H1 (cell line): ENCODE results near the gene ADGRB3. TPM values are rescaled to one million over a fixed set of nuclear protein-coding genes. Genes with fewer than 3 reads are reported as not detected.

Experiments
- CTCF ChIA-PET: fragments of 300-600 bp; sonication (Branson Sonifier 250); formaldehyde crosslinking; loops from one replicate; lab custom pipeline; 2021; ENCODE audit not compliant: partially characterized antibody; lab: Charles Lee
- POLR2A ChIA-PET: fragments of 300-600 bp; sonication (Branson Sonifier 250); formaldehyde crosslinking; loops from one replicate; lab custom pipeline; 2021; ENCODE audit warnings: inconsistent platforms; ENCODE audit not compliant: partially characterized antibody; lab: Charles Lee
- DNase-seq, 2 experiments: peaks; one replicate each; pipeline versions ENCODE4 v3.0.0 to v3.0.0-alpha.2; 2010 to 2022; ENCODE audit warnings: low spot score in 2 of 2, low read depth in 1 of 2, mixed read lengths in 1 of 2
- FAIRE-seq: peaks from 2 replicates; lab custom pipeline; 2011; peaks lifted over from hg19 to GRCh38; lab: Jason Lieb, UNC
- H2AFZ ChIP-seq: 2 replicates; pipeline ENCODE4 v1.8.1; 2012; ENCODE audit warnings: low read length, inconsistent platforms
- H2AK5ac ChIP-seq: 2 replicates; pipeline ENCODE4 v1.6.1; 2013; ENCODE audit warnings: low read depth, low read length
- H2BK120ac ChIP-seq: replicated peaks from 2 replicates; pipeline ENCODE3; 2013; ENCODE audit warnings: low read depth, low read length, inconsistent platforms
- H2BK12ac ChIP-seq: 2 replicates; pipeline ENCODE4 v1.6.1; 2013; ENCODE audit warnings: low read depth, low read length
- H2BK15ac ChIP-seq: 2 replicates; pipeline ENCODE4 v1.6.1; 2013; ENCODE audit warnings: low read length
- H2BK20ac ChIP-seq: 2 replicates; pipeline ENCODE4 v1.6.1; 2013; ENCODE audit warnings: low read length
- H2BK5ac ChIP-seq: 2 replicates; pipeline ENCODE4 v1.6.1; 2013; ENCODE audit warnings: low read depth, low read length
- H3K14ac ChIP-seq: 2 replicates; pipeline ENCODE4 v1.6.1; 2013; ENCODE audit warnings: inconsistent platforms; ENCODE audit not compliant: insufficient read length
- H3K18ac ChIP-seq: 2 replicates; pipeline ENCODE4 v1.6.1; 2013; ENCODE audit warnings: low read length; ENCODE audit errors: extremely low read depth
- H3K23ac ChIP-seq: 2 replicates; pipeline ENCODE4 v1.6.1; 2013; ENCODE audit warnings: inconsistent platforms; ENCODE audit not compliant: insufficient read length
- H3K23me2 ChIP-seq: 2 replicates; pipeline ENCODE4 v1.6.1; 2013; ENCODE audit warnings: low read depth, low read length
- H3K27ac ChIP-seq: 2 replicates; pipeline ENCODE4 v1.6.1; 2011; ENCODE audit warnings: low read depth, low read length, inconsistent platforms
- H3K27me3 ChIP-seq, 4 experiments: replicated peaks in 1 of 4; 1 replicate in 1 of 4; 2 replicates in 3 of 4; pipeline versions ENCODE4 v1.6.1 to v1.8.1; 2011 to 2013; ENCODE audit warnings: low read length in 3 of 4, mild to moderate bottlenecking in 3 of 4, inconsistent platforms in 2 of 4, mixed read lengths in 2 of 4, moderate library complexity in 1 of 4; ENCODE audit not compliant: control insufficient read depth in 3 of 4, insufficient read depth in 3 of 4; ENCODE audit errors: extremely low read depth in 1 of 4
- H3K36me3 ChIP-seq, 4 experiments: 2 replicates each; pipeline versions ENCODE4 v1.6.1 to v1.8.1; 2011 to 2013; ENCODE audit warnings: mild to moderate bottlenecking in 4 of 4, low read length in 3 of 4, moderate library complexity in 2 of 4, control low read depth in 1 of 4, inconsistent platforms in 1 of 4; ENCODE audit not compliant: insufficient read depth in 4 of 4, control insufficient read depth in 2 of 4
- H3K4ac ChIP-seq: replicated peaks from 2 replicates; pipeline ENCODE3; 2013; ENCODE audit warnings: low read length, low read depth, mixed read lengths, inconsistent platforms; ENCODE audit not compliant: insufficient read length
- H3K4me1 ChIP-seq, 4 experiments: replicated peaks in 1 of 4; 1 replicate in 1 of 4; 2 replicates in 3 of 4; pipeline versions ENCODE4 v1.6.1 to v1.8.1; 2011 to 2013; ENCODE audit warnings: low read length in 3 of 4, inconsistent platforms in 2 of 4, mixed read lengths in 1 of 4; ENCODE audit not compliant: insufficient read depth in 4 of 4, control insufficient read depth in 3 of 4
- H3K4me2 ChIP-seq, 2 experiments: 2 replicates each; pipeline versions ENCODE4 v1.6.1 to v1.8.1; 2011 to 2013; ENCODE audit warnings: low read depth in 2 of 2, low read length in 2 of 2, control low read depth in 1 of 2, inconsistent platforms in 1 of 2, mild to moderate bottlenecking in 1 of 2; ENCODE audit not compliant: insufficient read depth in 1 of 2
- H3K4me3 ChIP-seq, 4 experiments: fragments of 200-600, 300-600 bp in 1 of 4; sonication (generic), shearing (Covaris generic), sonication (Bioruptor Twin) in 1 of 4; 2 replicates each; pipeline versions ENCODE4 v1.5.1 to v1.8.1; 2011 to 2016; ENCODE audit warnings: low read length in 4 of 4, low read depth in 3 of 4, control low read depth in 2 of 4, inconsistent platforms in 2 of 4, mild to moderate bottlenecking in 2 of 4, mixed read lengths in 1 of 4, moderate library complexity in 1 of 4; ENCODE audit not compliant: insufficient read depth in 2 of 4; ENCODE audit errors: extremely low read depth in 1 of 4
- H3K56ac ChIP-seq: replicated peaks from 2 replicates; pipeline ENCODE3; 2013; ENCODE audit warnings: low read depth, mild to moderate bottlenecking, mixed read lengths, low read length, inconsistent platforms; ENCODE audit not compliant: insufficient read length
- H3K79me1 ChIP-seq: 2 replicates; pipeline ENCODE4 v1.6.1; 2013; ENCODE audit warnings: low read depth, low read length, control low read depth
- H3K79me2 ChIP-seq, 2 experiments: 2 replicates each; pipeline versions ENCODE4 v1.6.1 to v1.8.1; 2012 to 2013; ENCODE audit warnings: low read length in 2 of 2, mild to moderate bottlenecking in 2 of 2, inconsistent platforms in 1 of 2; ENCODE audit not compliant: insufficient read depth in 2 of 2, control insufficient read depth in 1 of 2
- H3K9ac ChIP-seq, 4 experiments: replicated peaks in 1 of 4; 1 replicate in 1 of 4; 2 replicates in 3 of 4; pipeline versions ENCODE4 v1.6.1 to v1.8.1; 2011 to 2013; ENCODE audit warnings: low read depth in 3 of 4, low read length in 3 of 4, control low read depth in 2 of 4, mild to moderate bottlenecking in 2 of 4, moderate library complexity in 2 of 4, inconsistent platforms in 1 of 4; ENCODE audit errors: extremely low read depth in 1 of 4
- H3K9me3 ChIP-seq, 2 experiments: 2 replicates each; pipeline versions ENCODE4 v1.6.1 to v1.8.1; 2012 to 2013; ENCODE audit warnings: mild to moderate bottlenecking in 2 of 2, moderate library complexity in 2 of 2, control low read depth in 1 of 2, inconsistent platforms in 1 of 2, low read depth in 1 of 2, low read length in 1 of 2, mixed read lengths in 1 of 2; ENCODE audit not compliant: insufficient read depth in 2 of 2
- H4K20me1 ChIP-seq, 2 experiments: replicated peaks in 1 of 2; 2 replicates each; pipeline versions ENCODE3 to v1.8.1; 2011 to 2013; ENCODE audit warnings: inconsistent platforms in 2 of 2, low read length in 2 of 2, mild to moderate bottlenecking in 1 of 2; ENCODE audit not compliant: insufficient read depth in 2 of 2, control insufficient read depth in 1 of 2
- H4K5ac ChIP-seq: 2 replicates; pipeline ENCODE4 v1.6.1; 2013; ENCODE audit warnings: low read length, low read depth, mixed read lengths, inconsistent platforms; ENCODE audit not compliant: insufficient read length
- H4K8ac ChIP-seq: 2 replicates; pipeline ENCODE4 v1.8.0; 2013; ENCODE audit warnings: mild to moderate bottlenecking, moderate library complexity, low read length, inconsistent platforms; ENCODE audit not compliant: insufficient read depth; ENCODE audit errors: extremely low read depth
- H4K91ac ChIP-seq: replicated peaks from 2 replicates; pipeline ENCODE3; 2013; ENCODE audit warnings: low read length, mixed read lengths, inconsistent platforms; ENCODE audit not compliant: insufficient read length
- ATF2 ChIP-seq: IDR thresholded peaks from 2 replicates; pipeline ENCODE4 v1.6.1; 2012; ENCODE audit warnings: low read length, inconsistent platforms
- KDM5A ChIP-seq: fragments of 200-600 bp; IDR thresholded peaks from 2 replicates; pipeline ENCODE4 v1.7.1; 2012; ENCODE audit warnings: mild to moderate bottlenecking, low read length, inconsistent platforms, mixed read lengths
- RAD21 ChIP-seq, 2 experiments: IDR thresholded peaks in 1 of 2; conservative IDR thresholded peaks in 1 of 2; 2 replicates each; pipeline ENCODE4 v1.6.1; 2011; ENCODE audit warnings: low read depth in 2 of 2, low read length in 2 of 2, improper control_type of control experiment in 1 of 2, inconsistent platforms in 1 of 2, mild to moderate bottlenecking in 1 of 2, moderate library complexity in 1 of 2
- WGBS, 2 experiments: shearing (Covaris generic) in 1 of 2; methylation state at CpG; one replicate each; pipeline versions ENCODE4 v1.1.6 to v1.1.7; 2013 to 2015; ENCODE audit warnings: low lambda C conversion rate in 2 of 2, mixed read lengths in 2 of 2, inconsistent platforms in 1 of 2, low coverage in 1 of 2, missing lambda C conversion rate in 1 of 2; ENCODE audit not compliant: insufficient replicate concordance in 2 of 2, insufficient coverage in 1 of 2, insufficient read length in 1 of 2; ENCODE audit errors: extremely low coverage in 1 of 2, missing lambda C conversion rate in 1 of 2; 5-methylcytosine and 5-hydroxymethylcytosine counted together
- polyA plus RNA-seq, 7 experiments: library from polyadenylated mRNA; depleted of rRNA in 3 of 7; stranded (reverse) in 5 of 7; unstranded in 2 of 7; fragments of >200 nt in 5 of 7; fragments of 200-250 nt in 2 of 7; gene quantifications; 1 replicate in 5 of 7; 2 replicates in 1 of 7; 4 replicates in 1 of 7; pipeline versions ENCODE4 v1.2.1 to v1.2.3, GENCODE V29; 2011 to 2013; ENCODE audit warnings: missing spikeins in 2 of 7, mixed read lengths in 2 of 7
- total RNA-seq: library from RNA; stranded (reverse); fragmentation: NEBNext Ultra II Directional; extraction: Animal tissue kit (Norgen Biotek cat#: 25700); gene quantifications from 2 replicates; pipeline ENCODE4 v1.2.1, GENCODE V29; 2021

ADGRB3 gene
- total and polyA plus RNA-seq, 2 of the 8 experiments (the other 6 are each of a cell fraction or from before 2014, with no cell fraction given) = 0.35 to 1.2 TPM

- FAIRE-seq = no peak
- H3K9ac ChIP-seq = no peak overlapping the region
- TF ChIP-seq KDM5A = no peak
- TF ChIP-seq ATF2 = no peak
- 0 out of 4 replicates have a peak, but pooled peaks have one; percentile 6 to 10 for TF ChIP-seq RAD21 (IDR thresholded peaks at IDR 0.05 in 1 of 2, conservative IDR thresholded peaks at IDR 0.05 in 1 of 2; ENCODE audit: low read depth in 2 of 2, low read length in 2 of 2)
- TF ChIP-seq, all 59 proteins: peak for 1
- Histone ChIP-seq H2AFZ (no peak overlapping the region), H3K4me3 (no peak overlapping the region), H3K23ac (no peak overlapping the region), H2BK20ac (no peak overlapping the region), H2BK15ac (no peak overlapping the region), H2BK5ac (no peak overlapping the region), H3K27me3 (no peaks in the 10 kb centered on the region), H4K91ac (no peak overlapping the region), H2BK120ac (no peak overlapping the region), H4K20me1 (no peaks in the 10 kb centered on the region), H3K36me3 (no peaks in the 10 kb centered on the region), H3K9me3 (no peaks in the 10 kb centered on the region), H3K79me1 (no peaks in the 10 kb centered on the region), H4K5ac (no peak overlapping the region), H3K23me2 (no peaks in the 10 kb centered on the region; the same call in 1 of the 2 replicates), H2BK12ac (no peak overlapping the region), H3K79me2 (no peaks in the 10 kb centered on the region), H3K4ac (no peak overlapping the region), H3K4me2 (no peak overlapping the region), H4K8ac (no peak overlapping the region), H3K27ac (no peak overlapping the region), H2AK5ac (no peak overlapping the region), H3K56ac (no peak overlapping the region), H3K14ac (no peak overlapping the region), H3K18ac (no peak overlapping the region), H3K4me1 (no peaks in the 10 kb centered on the region)
- POLR2A ChIA-PET = no interaction called here
- no peak for DNase-seq
- WGBS, 2 experiments = 89% methylated on average over 8 of the region's 8 CpGs; no CpG with 5 or more reads in 1 of the 2 experiments
- CTCF ChIA-PET = interaction anchor here (1.0 kb wide), 1 partner anchor 123 kb away, joined by 3 read pairs; no protein-coding TSS in a partner anchor
Observed at GRCh38 chr6:68760941-68761676, 126.0 kb downstream of the ADGRB3 start.
